Measurements from ENCODE around the gene ZCCHC4.

DNA sequence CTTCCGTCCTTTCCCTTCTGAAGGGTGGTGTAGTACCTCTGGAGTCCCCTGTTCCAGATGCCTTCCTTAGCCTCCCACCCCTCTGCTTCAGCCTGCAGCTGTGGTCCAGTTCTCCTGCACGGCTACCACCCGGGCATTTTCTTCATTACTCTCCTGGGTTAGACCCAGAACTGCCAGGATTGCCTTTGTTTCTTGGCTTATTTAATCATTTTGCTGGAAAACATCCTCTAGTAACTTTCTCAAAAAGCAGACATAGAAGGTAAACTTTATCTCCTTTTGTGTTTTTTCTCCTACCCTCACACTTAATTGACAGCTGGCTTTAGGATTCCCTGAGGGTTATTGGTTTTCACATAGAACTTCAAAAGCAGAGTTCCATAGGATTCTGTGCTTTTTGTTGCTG lies 84.7 kb downstream of the ZCCHC4 start:
- no peak for TF ChIP-seq EZH2 (IDR thresholded peaks at IDR 0.05; ENCODE audit: low read length)
- TF ChIP-seq, protein P1, sequence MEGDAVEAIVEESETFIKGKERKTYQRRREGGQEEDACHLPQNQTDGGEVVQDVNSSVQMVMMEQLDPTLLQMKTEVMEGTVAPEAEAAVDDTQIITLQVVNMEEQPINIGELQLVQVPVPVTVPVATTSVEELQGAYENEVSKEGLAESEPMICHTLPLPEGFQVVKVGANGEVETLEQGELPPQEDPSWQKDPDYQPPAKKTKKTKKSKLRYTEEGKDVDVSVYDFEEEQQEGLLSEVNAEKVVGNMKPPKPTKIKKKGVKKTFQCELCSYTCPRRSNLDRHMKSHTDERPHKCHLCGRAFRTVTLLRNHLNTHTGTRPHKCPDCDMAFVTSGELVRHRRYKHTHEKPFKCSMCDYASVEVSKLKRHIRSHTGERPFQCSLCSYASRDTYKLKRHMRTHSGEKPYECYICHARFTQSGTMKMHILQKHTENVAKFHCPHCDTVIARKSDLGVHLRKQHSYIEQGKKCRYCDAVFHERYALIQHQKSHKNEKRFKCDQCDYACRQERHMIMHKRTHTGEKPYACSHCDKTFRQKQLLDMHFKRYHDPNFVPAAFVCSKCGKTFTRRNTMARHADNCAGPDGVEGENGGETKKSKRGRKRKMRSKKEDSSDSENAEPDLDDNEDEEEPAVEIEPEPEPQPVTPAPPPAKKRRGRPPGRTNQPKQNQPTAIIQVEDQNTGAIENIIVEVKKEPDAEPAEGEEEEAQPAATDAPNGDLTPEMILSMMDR (optimal IDR thresholded peaks at IDR 0.05 in 1 of 3, IDR thresholded peaks at IDR 0.05 in 1 of 3, conservative IDR thresholded peaks at IDR 0.05 in 1 of 3; ENCODE audit: extremely low read depth in 1 of 3, insufficient read depth in 2 of 3, low read length in 3 of 3), result no peak

Data from keratinocyte (primary cell).